A549 treated with dexamethasone at 1 μM for 4 hours (cell line): ENCODE measurements around the gene C2orf81. TPM values are rescaled to one million over a fixed set of nuclear protein-coding genes. Genes with fewer than 3 reads are reported as not detected.

ENCODE experiments used
- total RNA-seq: library from RNA; stranded (reverse); fragments of 200-300 nt; extraction: Qiagen RNA extraction; gene quantifications from 5 replicates; pipeline ENCODE4 v1.2.3, GENCODE V29; 2022

Gene C2orf81
- 3.3 to 3.7 TPM (median 3.6 TPM) in 5 replicates for total RNA-seq

GRCh38 chr2:74421221-74421870, at the start of gene C2orf81, which contains the start of gene WDR54:
Gene C2orf81 (minus strand): TSS chr2:74421619. CDS start chr2:74421560, 59 bp downstream.
Gene WDR54 (plus strand): TSS chr2:74421730. CDS start chr2:74422154, 424 bp downstream.

GRCh38 chr2:74458132-74458937, 36.9 kb upstream of the C2orf81 start, which contains the start of gene WBP1:
Gene WBP1 (plus strand): TSS chr2:74458438. CDS start chr2:74458603, 165 bp downstream.

GRCh38 chr2:74454654-74455511, 33.5 kb upstream of the C2orf81 start, which contains the start of gene INO80B:
Gene INO80B (plus strand): TSS chr2:74455087. CDS start chr2:74455117, 30 bp downstream.

GRCh38 chr2:74441690-74442482, 20.5 kb upstream of the C2orf81 start, which contains the start of gene RTKN:
Gene RTKN (minus strand): TSS chr2:74441937. CDS start chr2:74441816, 121 bp downstream.

GRCh38 chr2:74379851-74380789, 41.3 kb downstream of the C2orf81 start, which contains the start of gene DCTN1:
Gene DCTN1 (minus strand): TSS chr2:74380311. CDS start chr2:74380037, 274 bp downstream.

Other genes with a start within 250 kb of the C2orf81 start
- gene MOB1A, start 242.7 kb downstream of the C2orf81 start, total RNA-seq, result 65.4 to 99.2 TPM (median 89.0 TPM) in 5 replicates
- gene MTHFD2, start 223.0 kb downstream of the C2orf81 start, total RNA-seq, result 137 to 156 TPM (median 146 TPM) in 5 replicates
- gene SLC4A5, start 78.2 kb downstream of the C2orf81 start, total RNA-seq, result 0.15 to 0.34 TPM (median 0.28 TPM) in 5 replicates
- 108 to 168 TPM (median 160 TPM) in 5 replicates for gene DCTN1, start 41.3 kb downstream of the C2orf81 start, total RNA-seq
- 75.2 to 80.4 TPM (median 77.7 TPM) in 5 replicates for gene WDR54, start 111 bp upstream of the C2orf81 start, total RNA-seq
- 14.2 to 25.4 TPM (median 23.2 TPM) in 5 replicates for gene RTKN, start 20.3 kb upstream of the C2orf81 start, total RNA-seq
- 42.3 to 51.4 TPM (median 47.4 TPM) in 5 replicates for gene INO80B, start 33.5 kb upstream of the C2orf81 start, total RNA-seq
- 44.4 to 86.4 TPM (median 77.7 TPM) in 5 replicates for gene WBP1, start 36.8 kb upstream of the C2orf81 start, total RNA-seq
- 37.2 to 52.8 TPM (median 51.3 TPM) in 5 replicates for gene MOGS, start 43.8 kb upstream of the C2orf81 start, total RNA-seq
- gene MRPL53, start 51.1 kb upstream of the C2orf81 start, total RNA-seq, result 108 to 154 TPM (median 133 TPM) in 5 replicates
- 6.6 to 14.5 TPM (median 12.6 TPM) in 5 replicates for gene CCDC142, start 61.4 kb upstream of the C2orf81 start, total RNA-seq
- 10.6 to 16.6 TPM (median 15.0 TPM) in 5 replicates for gene TTC31, start 61.5 kb upstream of the C2orf81 start, total RNA-seq
- gene LBX2, start 78.0 kb upstream of the C2orf81 start, total RNA-seq, result 2.7 to 3.7 TPM (median 3.0 TPM) in 5 replicates
- gene PCGF1, start 86.1 kb upstream of the C2orf81 start, total RNA-seq, result 29.3 to 38.9 TPM (median 31.6 TPM) in 5 replicates
- gene TLX2, start 92.8 kb upstream of the C2orf81 start, total RNA-seq, result 0.17 to 0.31 TPM (median 0.21 TPM) in 5 replicates
- gene DQX1, start 104.6 kb upstream of the C2orf81 start, total RNA-seq, result 0.07 to 0.15 TPM (median 0.08 TPM) in 3 of 5 replicates, not detected in the others
- 176 to 254 TPM (median 231 TPM) in 5 replicates for gene AUP1, start 108.1 kb upstream of the C2orf81 start, total RNA-seq
- gene HTRA2, start 108.3 kb upstream of the C2orf81 start, total RNA-seq, result 31.4 to 39.0 TPM (median 38.8 TPM) in 5 replicates
- gene LOXL3, start 132.3 kb upstream of the C2orf81 start, total RNA-seq, result 0.22 to 0.58 TPM (median 0.35 TPM) in 5 replicates
- 3.5 to 5.2 TPM (median 4.4 TPM) in 5 replicates for gene DOK1, start 133.1 kb upstream of the C2orf81 start, total RNA-seq
- not detected in 5 replicates for gene M1AP, start 226.7 kb upstream of the C2orf81 start, total RNA-seq
- 8.4 to 13.4 TPM (median 11.8 TPM) in 5 replicates for gene SEMA4F, start 232.6 kb upstream of the C2orf81 start, total RNA-seq